NB4 (cell line): ENCODE data around the gene SYT11.
A peak's percentile ranks its signal among the peaks of the same experiment; 100 is the strongest.

Experiments used
- DNase-seq: peaks from one replicate; pipeline ENCODE4 v3.0.0; 2010; ENCODE audit warnings: low read depth
- H3K4me3 ChIP-seq: one replicate; pipeline ENCODE4 v1.5.1; 2011; ENCODE audit warnings: mild to moderate bottlenecking, low read depth, low read length, moderate library complexity
- CTCF ChIP-seq: IDR thresholded peaks from one replicate; pipeline ENCODE4 v1.5.1; 2012; ENCODE audit warnings: low read depth, low read length
- MAX ChIP-seq: IDR thresholded peaks from 2 replicates; pipeline ENCODE4 v1.6.1; 2011; ENCODE audit warnings: low read depth, low read length
- MYC ChIP-seq: IDR thresholded peaks from 2 replicates; pipeline ENCODE4 v1.6.1; 2011; ENCODE audit warnings: low read depth, low read length
- POLR2A ChIP-seq: IDR thresholded peaks from 2 replicates; pipeline ENCODE4 v1.6.1; 2011; ENCODE audit warnings: mild to moderate bottlenecking; ENCODE audit not compliant: insufficient read length; ENCODE audit errors: extremely low read depth

The SYT11 gene

GRCh38 chr1:155933591-155934096, 74.3 kb downstream of the SYT11 start:
- DNase-seq = peak; percentile 39
- H3K4me3 ChIP-seq = peak overlapping the region; percentile 99
- TF ChIP-seq CTCF = no peak
- TF ChIP-seq POLR2A = no peak
- no peak for TF ChIP-seq MAX
- TF ChIP-seq MYC = no peak

GRCh38 chr1:155934097-155934935, 74.9 kb downstream of the SYT11 start, which contains the start of gene KHDC4:
Gene KHDC4, minus strand, starts transcription at chr1:155934413. Its CDS starts 40 bp downstream, at chr1:155934373.
- DNase-seq = peak; percentile 99
- TF ChIP-seq POLR2A (peak; percentile 98), MYC (peak; percentile 39), MAX (0 out of 2 replicates have a peak, but pooled peaks have one; percentile 1), CTCF (no peak)
- H3K4me3 ChIP-seq = peak within 1 kb of the TSS; percentile 99
